ACHN (cell line): ENCODE measurements around the gene C19orf85.
A peak's percentile ranks its signal among the peaks of the same experiment; 100 is the strongest.

Experiments
- DNase-seq: peaks from one replicate; pipeline ENCODE4 v3.0.0-alpha.2; 2015
- in situ Hi-C: cut with HindIII; loops from 2 replicates; pipeline ENCODE4 v1.10.0; 2017; ENCODE audit warnings: low sequenced_read_pairs, low pct_ligation_motif_present, low pct_unique_long_range_greater_than_20kb

Gene C19orf85

GRCh38 chr19:55490478-55491432 lies 26.2 kb upstream of the C19orf85 start:
- in situ Hi-C loops, result no loop called here
- no peak for DNase-seq

DNA sequence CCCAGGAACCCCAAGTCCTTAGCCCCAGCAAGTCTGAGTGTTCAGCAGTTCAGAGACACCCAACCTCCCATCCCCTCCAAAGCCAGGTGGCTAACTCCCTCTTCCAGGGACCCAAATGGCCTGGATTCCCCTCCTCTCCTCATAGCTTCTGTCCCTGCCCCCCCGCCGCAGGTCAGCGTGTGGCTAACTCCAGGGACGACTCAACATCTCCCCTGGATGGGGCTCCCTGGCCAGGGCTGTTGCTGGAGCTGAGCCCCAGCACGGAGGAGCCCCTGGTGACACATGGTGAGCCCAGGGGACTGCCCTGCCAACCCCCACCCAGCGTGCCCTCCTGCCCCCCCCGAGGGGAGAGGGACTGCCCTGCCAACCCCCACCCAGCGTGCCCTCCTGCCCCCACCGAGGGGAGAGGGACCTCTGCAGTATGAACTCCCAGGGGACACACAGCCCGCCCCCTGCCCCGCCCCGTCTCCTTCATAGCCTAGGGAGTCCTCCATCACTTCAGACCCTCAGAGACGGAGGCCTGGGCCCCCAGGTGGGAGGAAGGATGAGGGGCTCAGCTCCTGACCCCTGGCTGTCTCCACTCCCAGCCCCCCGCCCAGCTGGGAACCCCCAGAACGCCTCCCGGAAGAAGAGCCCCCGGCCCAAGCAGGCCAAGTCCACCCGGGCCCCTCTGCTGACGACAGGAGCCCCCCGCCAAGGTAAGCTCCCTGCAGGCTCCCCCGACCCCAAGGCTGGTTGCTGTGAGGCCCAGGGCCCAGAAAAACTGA lies 25.3 kb upstream of the C19orf85 start:
- DNase-seq, result no peak
- in situ Hi-C loops, result no loop called here

DNA sequence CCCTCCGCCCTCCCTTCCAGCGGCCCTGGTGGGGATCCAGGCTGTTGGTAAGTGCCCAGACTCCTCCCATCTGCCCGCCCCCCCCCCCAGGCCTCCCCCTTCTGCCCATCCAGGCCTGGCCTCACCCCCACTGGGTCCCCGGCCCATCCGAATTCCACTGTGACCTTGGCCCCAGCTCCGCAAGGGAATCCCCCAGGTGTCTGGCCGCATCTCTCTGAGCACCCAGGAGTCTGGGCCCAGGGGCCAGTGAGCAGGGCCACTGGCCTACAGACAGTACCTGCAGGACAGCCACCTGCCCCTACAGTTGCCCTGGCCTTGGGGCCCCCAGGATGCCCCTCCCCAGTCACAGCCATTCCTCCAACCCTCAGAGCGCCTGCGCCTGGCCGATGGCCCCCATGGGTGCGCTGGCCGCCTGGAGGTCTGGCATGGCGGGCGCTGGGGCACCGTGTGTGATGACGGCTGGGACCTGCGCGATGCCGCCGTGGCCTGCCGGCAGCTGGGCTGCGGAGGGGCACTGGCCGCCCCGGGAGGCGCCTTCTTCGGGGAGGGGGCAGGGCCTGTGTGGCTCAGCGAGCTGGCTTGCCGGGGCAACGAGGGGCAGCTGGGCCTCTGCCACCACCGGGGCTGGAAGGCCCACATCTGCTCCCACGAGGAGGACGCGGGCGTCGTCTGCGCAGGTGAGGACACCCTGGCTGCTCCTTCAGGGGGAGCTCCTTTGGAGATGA lies 24.6 kb upstream of the C19orf85 start:
- in situ Hi-C loops, result no loop called here
- no peak for DNase-seq

- in situ Hi-C loops, result no loop called here
- peak; percentile 17 for DNase-seq
Measured at GRCh38 chr19:55487924-55488687, 23.6 kb upstream of the C19orf85 start, which contains the start of gene SSC5D. TSS of gene SSC5D (plus strand) at chr19:55488436. CDS start at chr19:55488590, 154 bp downstream.

GRCh38 chr19:55486971-55487923 lies 22.7 kb upstream of the C19orf85 start:
- peak; percentile 83 for DNase-seq
- in situ Hi-C loops, result no loop called here

GRCh38 chr19:55486043-55486970 lies 21.8 kb upstream of the C19orf85 start:
- in situ Hi-C loops, result no loop called here

GRCh38 chr19:55485439-55486011 lies 21.0 kb upstream of the C19orf85 start:
- in situ Hi-C loops, result no loop called here
- no peak for DNase-seq

More at GRCh38 chr19:55486043-55486970, 21.8 kb upstream of the C19orf85 start:
- no peak for DNase-seq

- in situ Hi-C loops, result no loop called here
- DNase-seq, result peak; percentile 60
Measured at GRCh38 chr19:55484593-55485438, 20.3 kb upstream of the C19orf85 start, which contains the start of gene NAT14. TSS of gene NAT14 (plus strand) at chr19:55485188. CDS start at chr19:55485709, 521 bp downstream.

- no peak for DNase-seq
- in situ Hi-C loops, result no loop called here
Measured at GRCh38 chr19:55483706-55484592, 19.4 kb upstream of the C19orf85 start.

GRCh38 chr19:55482967-55483705 lies 18.6 kb upstream of the C19orf85 start:
- in situ Hi-C loops, result no loop called here
- DNase-seq, result no peak

DNA sequence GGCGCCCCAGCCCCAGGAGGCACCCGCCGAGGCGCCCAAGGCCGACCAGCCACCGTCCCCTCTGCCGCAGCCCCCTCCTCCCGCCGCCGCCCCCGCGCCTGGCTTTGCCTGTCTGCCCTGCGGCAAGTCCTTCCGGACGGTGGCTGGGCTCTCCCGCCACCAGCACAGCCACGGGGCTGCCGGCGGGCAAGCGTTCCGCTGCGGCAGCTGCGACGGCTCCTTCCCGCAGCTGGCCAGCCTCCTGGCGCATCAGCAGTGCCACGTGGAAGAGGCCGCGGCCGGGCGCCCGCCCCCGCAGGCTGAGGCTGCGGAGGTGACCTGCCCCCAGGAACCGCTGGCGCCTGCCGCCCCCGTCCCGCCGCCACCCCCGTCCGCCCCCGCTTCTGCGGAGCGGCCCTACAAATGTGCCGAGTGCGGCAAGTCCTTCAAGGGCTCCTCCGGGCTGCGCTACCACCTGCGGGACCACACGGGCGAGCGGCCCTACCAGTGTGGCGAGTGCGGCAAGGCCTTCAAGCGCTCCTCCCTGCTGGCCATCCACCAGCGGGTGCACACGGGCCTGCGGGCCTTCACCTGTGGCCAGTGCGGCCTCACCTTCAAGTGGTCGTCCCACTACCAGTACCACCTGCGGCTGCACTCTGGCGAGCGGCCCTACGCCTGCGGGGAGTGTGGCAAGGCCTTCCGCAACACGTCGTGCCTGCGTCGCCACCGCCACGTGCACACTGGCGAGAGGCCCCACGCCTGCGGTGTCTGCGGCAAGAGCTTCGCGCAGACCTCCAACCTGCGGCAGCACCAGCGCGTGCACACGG lies 17.8 kb upstream of the C19orf85 start:
- DNase-seq, result no peak
- in situ Hi-C loops, result no loop called here

DNA sequence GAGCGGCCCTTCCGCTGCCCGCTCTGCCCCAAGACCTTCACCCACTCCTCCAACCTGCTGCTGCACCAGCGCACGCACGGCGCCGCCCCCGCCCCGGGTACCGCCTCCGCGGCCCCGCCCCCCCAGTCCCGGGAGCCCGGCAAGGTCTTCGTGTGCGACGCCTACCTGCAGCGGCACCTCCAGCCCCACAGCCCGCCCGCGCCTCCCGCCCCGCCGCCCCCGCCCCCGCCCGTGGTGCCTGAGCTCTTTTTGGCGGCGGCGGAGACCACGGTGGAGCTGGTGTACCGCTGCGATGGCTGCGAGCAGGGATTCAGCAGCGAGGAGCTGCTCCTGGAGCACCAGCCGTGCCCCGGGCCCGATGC lies 17.2 kb upstream of the C19orf85 start:
- DNase-seq, result no peak
- in situ Hi-C loops, result no loop called here
